ENCODE measurements around the gene FAHD1.

The FAHD1 gene

DNA sequence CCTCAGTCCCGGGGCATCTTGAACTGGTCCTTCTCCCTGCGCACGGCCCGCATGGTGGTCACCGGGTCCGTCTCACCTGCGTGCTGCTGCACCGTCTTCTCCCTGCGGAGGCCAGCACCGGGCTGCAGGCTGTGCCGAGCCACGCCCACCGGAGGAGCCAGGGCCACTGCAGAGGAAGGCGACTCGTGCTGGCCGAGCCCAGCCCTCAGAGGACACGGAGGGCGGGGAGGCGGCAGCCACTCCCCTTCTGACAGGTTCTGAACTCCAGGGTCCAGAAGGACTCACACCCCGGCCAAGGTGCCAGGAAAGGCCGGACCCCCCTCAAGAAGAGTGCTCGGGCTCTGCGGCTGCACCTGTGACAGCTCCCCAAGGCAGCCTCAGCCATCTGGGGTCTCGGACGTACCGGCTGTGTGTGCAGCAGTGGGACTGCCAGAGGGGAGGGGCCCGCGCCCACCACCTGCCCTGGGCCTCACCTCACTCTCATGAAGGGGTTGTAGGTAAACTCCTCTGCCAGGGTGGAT, 17.7 kb upstream of the FAHD1 start:
- Histone ChIP-seq H3K9ac (no peak overlapping the region), H3K27ac (no peak overlapping the region), H3K27me3 (no peaks in the 10 kb centered on the region), H4K20me1 (peaks cover 0 to 30% (median 5%) of the 10 kb centered on the region in 11 experiments; a peak in 4 of 22 replicates), H3K9me3 (replicated peaks in 1 of 11) (no peaks in the 10 kb centered on the region), H3K4me1 (peaks cover 5 to 21% (median 12%) of the 10 kb centered on the region in 10 experiments; a peak in 19 of 20 replicates), H3K36me3 (peaks cover 31 to 81% (median 56%) of the 10 kb centered on the region in 11 experiments), H3K4me3 (no peak overlapping the region), H3K4me2 (no peak overlapping the region)
- no peak for TF ChIP-seq Cebpa-rat (IDR thresholded peaks at IDR 0.05)

DNA sequence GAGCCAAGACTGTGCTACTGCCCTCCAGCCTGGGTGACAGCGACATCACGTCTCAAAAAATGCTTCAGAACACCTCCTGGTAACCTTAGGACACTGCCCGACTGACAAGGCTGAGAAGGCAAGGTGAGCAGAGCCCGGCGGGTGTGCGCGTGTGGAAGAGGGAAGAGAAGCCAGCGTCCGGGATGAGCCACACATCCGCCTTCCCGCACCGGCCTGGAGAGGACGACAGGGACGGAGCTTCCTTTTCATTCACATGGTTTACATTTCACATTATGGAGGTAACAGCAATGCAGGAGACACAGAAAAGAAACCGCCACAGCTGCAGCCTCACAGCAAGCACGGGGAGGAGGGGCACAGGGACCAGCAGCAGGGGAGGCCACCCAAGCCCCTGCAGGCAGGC, 16.9 kb upstream of the FAHD1 start:
- Histone ChIP-seq H3K27me3 (no peaks in the 10 kb centered on the region), H3K4me1 (peaks cover 5 to 14% (median 12%) of the 10 kb centered on the region in 10 experiments; a peak in 16 of 20 replicates), H3K27ac (no peak overlapping the region), H3K4me2 (no peak overlapping the region), H3K9me3 (replicated peaks in 1 of 11) (no peaks in the 10 kb centered on the region), H3K4me3 (no peak overlapping the region), H4K20me1 (peaks cover 0 to 32% (median 5%) of the 10 kb centered on the region in 11 experiments; a peak in 4 of 22 replicates), H3K9ac (no peak overlapping the region), H3K36me3 (peaks cover 31 to 85% (median 57%) of the 10 kb centered on the region in 11 experiments)
- no peak for TF ChIP-seq Cebpa-rat (IDR thresholded peaks at IDR 0.05)

DNA sequence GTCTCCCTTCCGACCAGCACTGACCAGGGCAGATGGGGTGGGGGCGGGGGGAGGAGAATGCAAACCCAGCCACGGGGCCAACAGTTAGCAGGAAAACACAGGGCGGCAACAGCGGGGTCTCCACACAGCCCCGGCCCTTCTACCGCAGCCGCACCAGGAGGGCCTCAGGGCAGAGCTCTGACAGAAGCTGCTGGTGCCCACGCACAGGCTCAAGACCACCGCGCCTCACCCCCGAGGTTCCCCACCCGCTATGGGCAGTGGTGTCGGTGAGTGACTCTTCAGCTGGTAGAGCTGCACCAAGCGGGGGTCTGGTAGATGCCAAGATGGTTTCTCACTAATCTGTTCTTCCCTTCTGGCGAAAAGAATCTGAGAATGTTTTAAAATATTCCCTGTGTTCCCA, 16.5 kb upstream of the FAHD1 start:
- no peak overlapping the region for H3K4me3 ChIP-seq
- H3K27me3 ChIP-seq: no peaks in the 10 kb centered on the region
- peaks cover 0 to 36% (median 5%) of the 10 kb centered on the region in 11 experiments; a peak in 5 of 22 replicates for H4K20me1 ChIP-seq
- peak overlapping the region in 1 of 11 experiments; percentile 26; a peak in 1 of 22 replicates for H3K9ac ChIP-seq
- peaks cover 5 to 12% (median 11%) of the 10 kb centered on the region in 10 experiments; a peak in 16 of 20 replicates for H3K4me1 ChIP-seq
- H3K36me3 ChIP-seq: peaks cover 33 to 85% (median 57%) of the 10 kb centered on the region in 11 experiments
- no peak for TF ChIP-seq Cebpa-rat (IDR thresholded peaks at IDR 0.05)
- H3K4me2 ChIP-seq: no peak overlapping the region
- H3K9me3 ChIP-seq (replicated peaks in 1 of 11): no peaks in the 10 kb centered on the region
- H3K27ac ChIP-seq: no peak overlapping the region

DNA sequence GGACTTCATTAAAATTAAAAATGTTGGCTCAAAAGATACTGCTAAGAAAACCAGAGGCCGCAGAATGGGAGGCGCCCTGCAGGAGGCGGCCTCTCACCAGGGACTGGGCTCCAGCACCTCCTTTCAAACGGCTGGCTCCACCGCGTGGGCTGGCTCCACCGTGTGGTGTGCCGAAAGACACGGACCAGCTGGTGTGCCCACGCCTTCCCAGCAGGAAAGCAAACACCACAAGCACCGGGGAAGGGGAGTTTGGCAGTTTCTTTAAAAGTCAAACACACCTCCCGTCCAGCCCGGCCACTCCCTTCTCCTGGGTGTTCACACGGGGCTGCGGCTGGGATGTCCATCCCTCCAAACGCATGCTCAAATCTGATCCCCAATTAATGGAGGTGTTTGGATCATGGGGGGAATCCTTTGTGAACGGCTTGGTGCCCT, 14.3 kb upstream of the FAHD1 start:
- Histone ChIP-seq H3K27ac (peak overlapping the region in 5 of 11 experiments; percentile 16 to 60 (median 56); a peak in 8 of 22 replicates), H3K4me2 (peak overlapping the region in 9 of 11 experiments; percentile 4 to 47 (median 36); a peak in 13 of 22 replicates), H3K27me3 (no peaks in the 10 kb centered on the region)

DNA sequence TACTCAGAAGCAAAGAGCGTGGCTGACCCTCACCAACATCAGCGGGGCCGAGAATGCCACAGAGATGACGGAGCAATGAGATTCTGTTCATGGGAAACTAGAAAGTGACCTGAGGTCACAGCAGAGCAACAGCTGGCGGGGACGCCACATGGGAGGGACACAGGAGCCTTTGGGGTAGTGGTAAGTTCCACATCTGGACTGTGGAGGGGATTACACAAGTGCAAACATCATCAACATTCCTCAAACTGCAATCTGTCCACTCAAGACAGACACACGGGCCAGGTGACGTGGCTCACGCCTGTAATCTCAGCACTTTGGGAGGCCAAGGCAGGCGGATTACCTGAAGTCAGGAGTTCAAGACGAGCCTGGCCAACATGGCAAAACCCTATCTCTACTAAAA, 11.5 kb upstream of the FAHD1 start:
- Histone ChIP-seq H3K36me3 (peaks cover 16 to 86% (median 48%) of the 10 kb centered on the region in 11 experiments), H3K9me3 (replicated peaks in 1 of 11) (no peaks in the 10 kb centered on the region), H3K9ac (no peak overlapping the region), H3K4me3 (no peak overlapping the region), H4K20me1 (peaks cover 0 to 43% (median 8%) of the 10 kb centered on the region in 11 experiments; a peak in 9 of 22 replicates), H3K4me1 (peaks cover 5 to 12% (median 11%) of the 10 kb centered on the region in 10 experiments; a peak in 16 of 20 replicates), H3K27ac (no peak overlapping the region), H3K27me3 (no peaks in the 10 kb centered on the region), H3K4me2 (no peak overlapping the region)
- no peak for TF ChIP-seq Cebpa-rat (IDR thresholded peaks at IDR 0.05)

More for the DNA sequence above, 14.3 kb upstream of the FAHD1 start:
- Histone ChIP-seq H3K4me3 (no peak overlapping the region), H3K9ac (peak overlapping the region in 6 of 11 experiments; percentile 17 to 47 (median 38); a peak in 7 of 22 replicates), H3K9me3 (replicated peaks in 1 of 11) (no peaks in the 10 kb centered on the region), H4K20me1 (peaks cover 0 to 36% (median 9%) of the 10 kb centered on the region in 11 experiments; a peak in 8 of 22 replicates), H3K36me3 (peaks cover 38 to 86% (median 59%) of the 10 kb centered on the region in 11 experiments), H3K4me1 (peaks cover 5 to 12% (median 11%) of the 10 kb centered on the region in 10 experiments; a peak in 16 of 20 replicates)
- no peak for TF ChIP-seq Cebpa-rat (IDR thresholded peaks at IDR 0.05)

DNA sequence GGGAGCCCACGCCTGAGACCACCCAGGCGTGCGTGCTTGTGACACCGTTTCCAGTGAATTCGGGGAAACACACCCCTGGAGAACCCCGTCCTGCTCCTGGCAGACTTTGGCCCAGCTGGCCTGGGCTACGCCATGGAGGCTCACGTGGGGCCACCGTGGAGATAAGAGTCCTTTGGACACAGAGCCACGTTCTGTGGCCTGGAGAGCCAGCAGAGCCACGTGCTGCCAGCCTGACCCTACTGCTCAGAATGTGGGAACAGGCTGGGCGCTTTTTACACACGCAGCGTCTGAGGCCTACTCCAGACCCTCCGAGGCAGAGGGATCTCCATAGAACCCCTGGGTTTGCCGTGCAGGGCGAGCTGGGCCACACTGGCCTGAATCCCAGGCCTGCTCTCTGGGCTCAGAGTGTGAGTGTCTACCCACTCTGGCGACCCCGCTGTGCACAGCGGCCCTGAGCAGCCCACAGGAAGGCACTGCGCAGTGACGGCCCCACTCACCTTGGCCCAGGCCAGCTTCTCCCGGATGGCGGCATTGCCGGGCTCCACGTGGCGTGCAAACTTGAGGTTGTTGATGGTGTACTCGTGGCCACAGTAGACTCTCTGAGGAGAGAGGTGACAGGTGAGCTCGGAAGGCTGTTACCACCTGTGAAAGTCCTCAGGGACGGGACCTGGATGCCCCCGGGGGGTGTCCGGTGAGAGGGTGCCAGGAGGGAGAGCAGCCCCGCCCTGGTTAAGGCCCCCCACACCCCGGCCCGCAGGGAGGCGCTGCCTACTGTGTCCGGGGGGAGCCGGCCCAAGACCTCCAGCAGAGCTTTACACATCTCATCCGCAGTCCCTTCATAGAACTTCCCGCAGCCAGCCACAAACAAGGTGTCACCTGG, 10.4 kb upstream of the FAHD1 start:
- H3K4me1 ChIP-seq: peaks cover 5 to 12% (median 11%) of the 10 kb centered on the region in 10 experiments; a peak in 16 of 20 replicates

DNA sequence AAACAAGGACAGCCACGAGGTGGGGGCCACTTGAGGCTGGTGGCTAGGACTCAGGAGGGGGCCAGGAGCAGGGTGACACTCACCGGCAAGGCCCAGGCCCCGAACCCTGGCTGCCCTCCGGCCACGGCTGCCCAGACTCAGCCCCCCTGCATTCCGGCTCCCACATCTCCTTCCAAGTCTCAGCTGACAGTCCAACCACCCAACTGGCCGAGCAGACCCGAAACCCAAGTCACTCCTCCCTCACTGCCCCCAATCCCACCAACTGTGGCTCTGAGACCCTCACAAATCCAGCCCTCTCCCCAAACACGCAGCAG, 9.8 kb upstream of the FAHD1 start:
- H3K9ac ChIP-seq: no peak overlapping the region
- H4K20me1 ChIP-seq: peaks cover 0 to 52% (median 6%) of the 10 kb centered on the region in 11 experiments; a peak in 11 of 22 replicates
- no peaks in the 10 kb centered on the region for H3K27me3 ChIP-seq
- H3K27ac ChIP-seq: no peak overlapping the region
- peaks cover 21 to 88% (median 58%) of the 10 kb centered on the region in 11 experiments for H3K36me3 ChIP-seq
- H3K4me3 ChIP-seq: no peak overlapping the region
- H3K4me2 ChIP-seq: no peak overlapping the region
- H3K4me1 ChIP-seq: peaks cover 5 to 11% (median 9%) of the 10 kb centered on the region in 10 experiments; a peak in 16 of 20 replicates
- H3K9me3 ChIP-seq (replicated peaks in 1 of 11): no peaks in the 10 kb centered on the region
- TF ChIP-seq Cebpa-rat (IDR thresholded peaks at IDR 0.05): no peak

More for the DNA sequence above, 10.4 kb upstream of the FAHD1 start:
- Histone ChIP-seq H3K36me3 (peaks cover 16 to 86% (median 53%) of the 10 kb centered on the region in 11 experiments), H3K4me3 (no peak overlapping the region), H3K9ac (no peak overlapping the region; a peak in 1 of 22 replicates), H3K27me3 (no peaks in the 10 kb centered on the region), H3K9me3 (replicated peaks in 1 of 11) (no peaks in the 10 kb centered on the region), H3K4me2 (no peak overlapping the region), H3K27ac (no peak overlapping the region), H4K20me1 (peaks cover 0 to 46% (median 6%) of the 10 kb centered on the region in 11 experiments; a peak in 11 of 22 replicates)
- no peak for TF ChIP-seq Cebpa-rat (IDR thresholded peaks at IDR 0.05)

DNA sequence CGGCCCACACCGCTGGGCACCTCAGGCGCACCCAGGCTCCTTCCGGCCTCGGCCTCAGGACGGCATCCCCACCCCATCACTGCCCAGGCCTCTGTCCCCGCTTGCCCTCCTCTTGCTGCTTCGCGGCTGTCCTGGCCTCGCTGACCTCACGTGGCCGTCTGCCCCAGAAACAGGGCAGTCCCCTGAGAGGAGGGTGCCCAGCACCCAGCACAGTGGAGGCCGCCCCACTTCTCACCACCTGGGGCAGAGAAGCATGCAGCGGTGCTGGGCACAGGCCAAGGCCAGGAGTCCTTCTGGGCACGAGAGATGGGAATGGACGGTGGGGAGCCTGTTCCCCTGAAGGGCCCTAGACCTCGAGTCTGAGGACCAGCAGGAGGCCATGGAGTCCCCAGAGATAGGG, 9.3 kb upstream of the FAHD1 start:
- Histone ChIP-seq H3K4me3 (no peak overlapping the region), H3K27me3 (no peaks in the 10 kb centered on the region), H3K27ac (no peak overlapping the region), H3K36me3 (peaks cover 25 to 92% (median 63%) of the 10 kb centered on the region in 11 experiments), H4K20me1 (peaks cover 0 to 55% (median 11%) of the 10 kb centered on the region in 11 experiments; a peak in 11 of 22 replicates), H3K4me1 (peaks cover 4 to 6% (median 5%) of the 10 kb centered on the region in 10 experiments; a peak in 16 of 20 replicates), H3K9ac (peak overlapping the region in 1 of 11 experiments; percentile 24; a peak in 2 of 22 replicates), H3K9me3 (replicated peaks in 1 of 11) (no peaks in the 10 kb centered on the region), H3K4me2 (no peak overlapping the region)
- TF ChIP-seq Cebpa-rat (IDR thresholded peaks at IDR 0.05): no peak
